Vagina (tissue), 2 donors: ENCODE measurements around the gene ZC2HC1C.

ENCODE experiments used
- POLR2A ChIP-seq, 2 donors: fragments of 450-650 bp; IDR thresholded peaks; one replicate each; pipeline ENCODE4 v1.6.1; 2017; ENCODE audit warnings: antibody characterized with exemption in 2 of 2, mild to moderate bottlenecking in 2 of 2, moderate library complexity in 2 of 2
- TF ChIP-seq, protein P1 (sequence below), 3 experiments: fragments of 450-650 bp in 2 of 3; fragments of 200-600 bp in 1 of 3; sonication (generic) in 1 of 3; IDR thresholded peaks; one replicate each; pipeline ENCODE4 v1.5.1; 2017 to 2019; ENCODE audit warnings: antibody characterized with exemption in 3 of 3, mild to moderate bottlenecking in 2 of 3, moderate library complexity in 2 of 3

DNA sequence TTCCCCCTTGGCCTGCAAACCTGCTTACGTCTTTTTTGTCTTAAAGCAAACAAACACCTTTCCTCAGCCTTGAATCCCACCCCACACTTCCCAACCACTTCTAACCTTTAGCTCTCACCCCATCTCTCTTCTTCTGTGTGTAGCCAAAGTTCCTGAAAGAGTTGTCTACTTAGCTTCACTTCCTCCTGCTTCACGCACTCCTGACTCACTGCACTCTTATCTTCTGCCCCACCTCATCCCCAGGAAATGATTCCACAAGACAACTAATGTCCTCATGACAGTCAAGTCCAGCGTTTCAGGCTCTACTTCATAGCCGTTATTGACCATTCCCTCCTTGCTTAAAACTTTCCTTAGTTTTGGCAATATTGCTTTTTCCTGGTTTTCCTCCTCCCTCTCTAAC, 44.4 kb upstream of the ZC2HC1C start:
- TF ChIP-seq, protein P1, sequence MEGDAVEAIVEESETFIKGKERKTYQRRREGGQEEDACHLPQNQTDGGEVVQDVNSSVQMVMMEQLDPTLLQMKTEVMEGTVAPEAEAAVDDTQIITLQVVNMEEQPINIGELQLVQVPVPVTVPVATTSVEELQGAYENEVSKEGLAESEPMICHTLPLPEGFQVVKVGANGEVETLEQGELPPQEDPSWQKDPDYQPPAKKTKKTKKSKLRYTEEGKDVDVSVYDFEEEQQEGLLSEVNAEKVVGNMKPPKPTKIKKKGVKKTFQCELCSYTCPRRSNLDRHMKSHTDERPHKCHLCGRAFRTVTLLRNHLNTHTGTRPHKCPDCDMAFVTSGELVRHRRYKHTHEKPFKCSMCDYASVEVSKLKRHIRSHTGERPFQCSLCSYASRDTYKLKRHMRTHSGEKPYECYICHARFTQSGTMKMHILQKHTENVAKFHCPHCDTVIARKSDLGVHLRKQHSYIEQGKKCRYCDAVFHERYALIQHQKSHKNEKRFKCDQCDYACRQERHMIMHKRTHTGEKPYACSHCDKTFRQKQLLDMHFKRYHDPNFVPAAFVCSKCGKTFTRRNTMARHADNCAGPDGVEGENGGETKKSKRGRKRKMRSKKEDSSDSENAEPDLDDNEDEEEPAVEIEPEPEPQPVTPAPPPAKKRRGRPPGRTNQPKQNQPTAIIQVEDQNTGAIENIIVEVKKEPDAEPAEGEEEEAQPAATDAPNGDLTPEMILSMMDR (IDR thresholded peaks at IDR 0.05), result no peak
- no peak for TF ChIP-seq POLR2A (IDR thresholded peaks at IDR 0.05)
